ENCODE results near the gene ZNF420.

The ZNF420 gene

DNA sequence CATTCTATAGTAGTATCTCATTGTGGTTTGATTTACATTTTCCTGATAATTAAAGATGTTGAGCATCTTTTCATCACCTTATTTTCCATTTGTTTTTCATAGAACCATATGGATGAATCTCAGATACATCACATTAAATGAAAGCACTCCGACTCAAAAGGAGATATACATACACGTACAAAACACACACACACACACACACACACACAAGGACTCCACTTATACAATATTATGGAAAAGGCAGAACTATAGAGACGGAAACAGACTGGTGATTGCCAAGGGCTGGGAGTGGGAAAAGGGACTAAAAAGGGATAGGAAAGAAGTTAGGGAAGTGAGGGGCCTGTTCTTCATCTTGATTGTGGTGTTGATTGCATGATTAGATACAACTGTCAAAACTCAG lies 70.0 kb downstream of the ZNF420 start:
- no peak for DNase-seq (ENCODE audit: low read depth, low spot score)

DNA sequence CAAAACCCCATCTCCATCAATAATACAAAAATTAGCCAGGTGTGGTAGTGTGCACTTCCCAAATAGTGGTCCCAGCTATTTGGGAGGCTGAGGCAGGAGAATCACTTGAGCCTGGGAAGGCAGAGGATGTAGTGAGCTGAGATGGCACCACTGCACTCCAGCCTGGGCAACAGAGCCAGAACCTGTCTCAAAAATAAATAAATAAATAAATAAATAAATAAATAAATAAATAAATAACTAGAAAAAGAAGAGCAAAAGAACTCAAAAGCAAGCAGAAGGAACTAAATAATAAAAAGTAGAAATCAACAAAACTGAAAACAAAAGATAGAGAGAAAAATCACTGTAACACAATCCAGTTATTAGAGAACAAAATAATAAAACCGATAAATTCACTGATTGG lies 81.9 kb downstream of the ZNF420 start:
- no peak for DNase-seq (ENCODE audit: low read depth, low spot score)

DNA sequence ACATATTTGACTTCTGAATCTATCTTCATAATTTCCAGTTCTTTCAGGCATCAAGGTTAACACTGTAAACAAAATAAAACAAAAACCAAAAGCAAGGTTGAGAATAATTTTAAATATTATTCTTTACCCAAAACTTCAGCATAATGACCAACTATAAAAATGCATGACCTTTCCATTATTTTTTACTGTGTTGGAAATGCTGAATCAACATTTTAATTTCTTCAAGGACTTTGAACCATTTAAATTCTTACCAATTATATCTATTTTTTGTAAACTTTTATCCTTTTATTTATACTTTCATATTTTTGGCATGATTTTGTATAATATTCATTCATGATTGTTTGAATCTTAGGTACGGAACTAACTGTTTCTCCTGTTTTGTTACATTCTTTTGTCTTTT lies 87.4 kb downstream of the ZNF420 start:
- DNase-seq (ENCODE audit: low read depth, low spot score): no peak

DNA sequence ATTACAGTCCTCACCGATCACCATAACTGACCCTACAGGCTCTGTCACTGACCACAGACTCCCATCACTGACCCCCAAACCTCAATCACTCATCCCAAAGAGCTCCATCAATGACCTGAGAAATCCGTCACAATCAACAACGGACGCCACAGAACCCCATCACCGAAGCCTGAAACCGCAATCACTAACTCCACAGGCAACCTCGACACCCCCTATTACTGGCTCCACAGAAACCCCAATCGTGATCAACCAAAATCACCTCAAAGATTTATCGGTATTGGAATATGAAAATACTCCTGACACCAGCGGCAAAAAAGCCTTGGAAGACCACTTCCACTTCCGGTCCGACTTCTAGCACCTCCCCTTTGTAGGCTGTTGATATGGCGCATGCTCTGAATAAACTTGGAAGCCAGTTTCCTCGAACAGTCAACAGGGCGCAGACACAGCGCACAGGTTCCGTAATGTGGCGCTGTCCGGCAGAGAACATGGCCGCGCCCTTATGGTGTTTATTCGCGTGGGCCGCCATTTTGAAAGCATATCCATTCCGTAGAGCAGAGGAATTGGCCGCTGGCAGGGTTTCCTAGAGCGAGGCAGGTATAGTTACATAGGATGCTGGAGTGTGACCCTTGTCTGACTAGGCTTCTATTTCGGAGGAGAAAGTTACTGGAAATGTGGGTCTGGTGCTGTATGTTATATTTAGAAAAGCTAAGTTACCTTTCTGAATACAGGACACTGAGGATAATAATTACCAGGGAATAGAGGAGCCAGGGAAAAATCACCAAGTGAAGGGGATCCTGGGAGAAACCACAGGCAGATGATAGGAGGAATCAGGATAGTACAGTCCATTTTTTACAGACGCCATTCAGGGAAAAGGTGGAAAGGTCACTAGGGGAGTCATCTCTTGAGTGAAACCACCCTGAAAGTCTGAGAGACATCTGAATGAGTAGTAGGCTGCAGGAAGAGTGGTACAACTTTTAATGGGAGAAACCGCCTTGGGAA lies 94.4 kb downstream of the ZNF420 start, which contains the start of gene ZNF585A:
ZNF585A (minus strand) TSS at position 328 of the 999 bp plus-strand sequence. CDS start 2,785 bp downstream, outside the sequence.
- peak; percentile 96 for DNase-seq (ENCODE audit: low read depth, low spot score)

All from iPS DF 19.7 (cell line).